Activated CD4-positive, alpha-beta T cell treated with anti-CD3 and anti-CD28 coated beads, Interleukin-2, amount 50 U/mL, for 48 hours (primary cell): ENCODE results near the gene CLEC1A.
"Not testable (repeated sequence)": the region's sequence is repeated elsewhere in the genome, so short reads cannot be mapped to it uniquely, and the experiment has no call there.

Experiments used
- DNase-seq, 2 experiments: peaks; one replicate each; pipeline ENCODE4 v3.0.0-alpha.2; 2020

CLEC1A gene

DNA sequence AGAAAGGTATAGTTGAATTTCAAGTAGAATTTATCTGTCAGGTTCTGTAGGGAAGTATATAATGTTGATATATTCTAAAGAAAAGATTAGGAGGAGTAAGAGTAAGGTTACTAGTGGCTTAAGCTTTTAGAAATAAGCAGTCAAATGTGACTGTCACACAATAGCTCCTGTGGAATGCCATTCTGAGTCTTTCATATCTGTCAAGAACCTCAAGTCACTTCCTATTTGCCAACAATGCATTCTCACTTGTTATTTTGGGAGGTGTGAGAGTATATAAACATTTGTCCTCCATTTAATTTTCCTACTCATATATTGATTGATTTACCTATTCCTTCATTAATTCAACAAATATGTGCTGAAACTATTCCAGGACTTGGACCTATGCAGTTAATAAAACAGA lies 56.6 kb downstream of the CLEC1A start:
- DNase-seq: no peak

DNA sequence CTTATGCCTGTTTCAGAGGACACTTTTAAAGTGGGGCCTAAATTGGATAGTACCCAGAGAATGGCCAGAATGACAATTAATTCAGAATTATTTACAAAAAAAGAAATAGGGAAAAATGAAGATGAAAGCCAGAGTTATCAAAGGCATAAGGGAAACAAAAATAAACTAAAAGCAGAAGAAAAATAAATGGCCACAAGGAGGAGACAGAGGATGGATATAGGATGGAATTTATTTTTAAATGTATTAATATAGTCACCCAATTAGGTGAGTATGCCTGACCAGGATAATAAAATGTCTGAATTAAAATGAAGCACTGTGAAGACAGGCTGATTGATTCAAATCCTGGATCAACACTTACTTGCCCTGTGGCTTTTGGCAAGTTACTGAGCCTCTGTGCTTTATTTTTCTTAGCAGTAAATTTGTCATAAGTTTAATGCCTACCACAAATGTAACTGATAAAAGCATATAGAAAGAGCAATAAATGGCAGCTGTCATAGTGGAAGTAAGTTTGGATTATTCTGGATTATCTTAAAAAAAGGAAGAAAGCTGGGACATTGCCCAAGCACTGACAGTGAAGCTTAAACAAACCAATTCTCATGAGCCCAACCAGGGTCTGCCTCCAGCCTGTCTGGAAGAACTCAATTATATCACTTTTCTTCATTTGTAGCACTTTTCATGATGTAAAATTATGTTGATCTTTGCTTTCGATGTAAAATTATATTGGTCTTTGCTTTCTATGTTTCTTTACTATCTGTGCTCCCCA lies 64.8 kb downstream of the CLEC1A start:
- no peak for DNase-seq

DNA sequence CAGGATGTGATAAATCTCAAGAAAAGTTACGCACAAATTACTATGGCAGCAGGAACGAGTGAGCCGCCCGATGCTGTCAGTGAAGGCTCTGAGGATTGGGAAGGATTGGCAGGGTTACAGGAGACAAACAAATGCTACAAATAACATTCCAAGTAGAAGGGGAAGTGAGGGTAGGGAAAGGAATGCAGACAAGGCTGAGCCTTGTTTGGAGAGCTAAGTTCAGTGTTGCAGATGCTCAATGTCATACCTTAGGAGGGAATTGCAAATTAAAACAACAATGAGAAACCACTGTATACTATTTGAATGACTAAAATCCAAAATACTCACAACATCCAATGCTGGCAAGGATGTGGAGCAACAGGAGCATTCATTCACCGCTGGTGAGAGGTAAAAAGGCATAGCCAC lies 67.0 kb downstream of the CLEC1A start:
- DNase-seq: no peak

DNA sequence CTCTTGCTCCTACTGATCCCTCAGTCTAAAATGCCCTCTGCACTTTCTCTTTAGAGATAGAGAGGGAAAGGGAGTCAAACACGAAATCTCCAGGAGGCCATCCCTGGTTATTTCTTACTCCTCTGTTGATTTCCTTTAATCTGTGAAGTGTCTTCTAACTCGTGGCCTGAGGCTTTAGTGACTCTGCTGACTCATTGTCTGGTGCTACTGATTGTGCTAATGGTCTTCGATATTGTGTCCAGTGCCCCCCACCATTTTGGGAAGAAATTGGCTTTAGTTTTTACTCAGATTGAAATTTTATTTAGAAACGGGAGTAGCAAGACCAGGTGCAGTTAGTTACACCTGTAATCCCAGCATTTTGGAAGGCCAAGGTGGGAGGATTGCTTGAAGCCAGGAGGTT lies 67.5 kb downstream of the CLEC1A start:
- no peak for DNase-seq

DNA sequence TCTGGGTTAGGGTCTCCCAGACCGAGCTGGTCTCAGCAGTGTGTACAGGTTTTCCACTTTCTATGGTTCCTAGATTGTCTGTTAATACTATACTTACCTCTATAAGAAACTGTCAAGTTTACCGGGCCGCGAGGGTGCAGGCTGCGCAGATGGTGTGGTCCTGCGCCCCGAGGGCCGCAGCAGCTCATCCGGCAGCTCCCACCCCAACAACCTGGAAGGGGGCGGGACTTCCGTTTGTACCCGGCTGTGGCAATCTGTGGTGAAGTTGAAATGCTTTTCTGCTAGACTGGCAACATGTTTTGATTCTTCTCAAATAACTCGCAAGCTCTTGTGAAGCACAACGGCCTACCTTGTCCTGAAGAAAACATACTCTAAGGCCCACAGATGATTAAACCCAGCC lies 68.3 kb downstream of the CLEC1A start, which contains the start of gene CLEC9A:
Gene CLEC9A (plus strand): TSS at position 237 of the 400 bp plus-strand sequence. CDS start 22,006 bp downstream, outside the sequence.
- DNase-seq: no peak

DNA sequence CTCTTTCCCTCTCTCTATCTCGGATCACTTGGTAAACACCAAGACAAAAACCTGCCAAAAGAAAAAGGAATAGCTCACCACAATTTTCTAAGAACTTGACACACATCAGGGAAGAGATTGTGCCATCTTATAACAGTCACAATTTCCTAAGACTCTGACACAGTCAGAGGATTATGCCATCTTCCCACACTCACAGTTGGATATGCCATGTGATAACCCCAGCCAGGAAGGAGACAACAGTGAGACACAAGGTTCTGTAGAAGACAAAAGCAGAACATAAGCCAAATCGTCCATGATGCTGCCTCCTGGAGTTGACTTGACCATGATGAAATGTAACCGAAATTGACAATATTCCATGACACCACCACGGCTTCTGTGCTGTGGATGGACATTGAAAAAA lies 71.1 kb downstream of the CLEC1A start:
- DNase-seq: no peak

DNA sequence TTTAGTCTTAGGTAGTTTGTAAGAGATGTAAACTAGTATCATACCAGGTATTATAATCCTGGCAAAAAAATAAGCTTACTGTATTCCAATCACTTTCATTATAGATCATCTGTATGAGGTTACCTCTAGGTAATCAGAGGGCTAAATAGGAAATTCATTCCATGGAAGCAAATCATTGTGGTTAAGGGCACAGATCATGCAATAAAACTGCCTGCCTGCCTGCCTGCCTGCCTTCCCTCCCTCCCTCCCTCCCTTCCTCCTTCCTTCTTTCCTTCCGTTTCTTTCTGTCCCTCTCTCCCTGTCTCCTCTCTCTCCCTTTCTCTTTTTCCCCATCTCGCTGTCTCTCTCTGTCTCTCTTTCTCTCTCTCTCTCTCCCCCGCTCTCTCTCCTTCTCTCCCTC lies 71.5 kb downstream of the CLEC1A start:
- DNase-seq: no peak

DNA sequence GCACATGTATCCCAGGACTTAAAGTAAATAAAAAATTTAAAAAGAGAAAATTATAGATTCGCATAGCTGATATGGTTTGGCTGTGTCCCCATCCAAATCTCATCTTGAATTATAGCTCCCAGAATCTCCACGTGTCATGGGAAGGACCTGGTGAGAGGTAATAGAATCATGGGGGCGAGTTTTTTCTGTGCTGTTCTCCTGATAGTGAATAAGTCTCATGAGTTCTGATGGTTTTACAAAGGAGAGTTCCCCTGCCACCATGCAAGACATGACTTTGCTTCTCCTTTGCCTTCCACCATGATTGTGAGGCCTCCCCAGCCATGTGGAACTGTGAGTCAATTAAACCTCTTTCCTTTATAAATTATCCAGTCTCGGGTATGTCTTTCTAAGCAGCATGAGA lies 72.1 kb downstream of the CLEC1A start:
- not testable (repeated sequence) for DNase-seq

DNA sequence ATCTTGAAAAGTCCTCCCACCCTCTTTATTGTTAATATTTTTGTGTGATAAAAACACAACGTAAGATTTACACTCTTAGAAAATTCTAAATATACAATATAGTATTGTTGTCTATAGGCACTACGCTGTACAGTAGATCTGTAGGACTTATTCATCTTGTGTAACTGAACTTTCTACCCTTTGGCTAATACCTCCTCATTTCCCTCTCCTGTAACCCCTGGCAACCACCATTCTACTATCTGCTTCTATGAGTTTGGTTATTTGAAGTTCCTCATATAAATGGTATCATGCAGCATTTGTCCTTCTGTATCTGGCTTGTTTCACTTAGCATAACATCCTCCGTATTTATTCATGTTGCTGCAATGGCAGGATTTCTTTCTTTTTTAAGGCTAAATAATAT lies 73.5 kb downstream of the CLEC1A start:
- DNase-seq: no peak

DNA sequence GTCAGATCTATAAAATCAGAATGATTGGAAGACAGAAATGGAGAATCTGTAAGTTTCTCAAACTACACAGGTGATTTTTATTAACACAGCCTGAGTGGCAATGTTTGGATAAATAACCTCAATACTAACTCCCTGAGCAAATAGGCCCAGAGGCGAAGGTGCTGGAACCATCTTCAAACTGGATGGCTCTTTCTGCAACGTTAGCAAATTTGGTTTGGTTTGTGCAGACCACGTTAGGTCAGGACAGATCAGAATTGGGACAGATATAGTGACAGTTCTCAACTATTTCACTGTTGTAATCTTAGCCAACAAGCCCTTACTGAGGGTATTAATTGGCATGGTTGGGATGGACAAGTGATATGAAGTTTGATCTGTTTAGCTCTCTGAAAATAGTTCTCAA lies 77.4 kb downstream of the CLEC1A start:
- DNase-seq: no peak
